HepG2 (cell line): Measurements from ENCODE around the gene IST1. TPM values are rescaled to one million over a fixed set of nuclear protein-coding genes. Genes with fewer than 3 reads are reported as not detected.

Experiments
- ARID5B ChIP-seq: IDR thresholded peaks from 2 replicates; pipeline ENCODE4 v1.4.0; 2020; ENCODE audit warnings: mild to moderate bottlenecking, missing genetic modification reagents
- ATF6 ChIP-seq: sonication (generic); formaldehyde crosslinking; conservative IDR thresholded peaks from 2 replicates; pipeline ENCODE4 v1.4.0; 2020; ENCODE audit warnings: missing genetic modification reagents
- FOSL1 ChIP-seq: sonication (generic); formaldehyde crosslinking; IDR thresholded peaks from 2 replicates; pipeline ENCODE4 v1.9.0; 2021; ENCODE audit warnings: missing genetic modification reagents, borderline replicate concordance
- FOXP1 ChIP-seq, 2 experiments: fragments of 450-650 bp in 1 of 2; IDR thresholded peaks; 2 replicates each; pipeline ENCODE4 v1.6.1; 2017 to 2018; ENCODE audit warnings: antibody characterized with exemption in 1 of 2
- GABPA ChIP-seq, 2 experiments: IDR thresholded peaks; 2 replicates each; pipeline ENCODE4 v1.6.1; 2011 to 2016; ENCODE audit warnings: low read depth in 2 of 2, low read length in 1 of 2, missing biosample characterization in 1 of 2, missing genetic modification characterization in 1 of 2
- HOXA3 ChIP-seq: sonication (generic); formaldehyde crosslinking; IDR thresholded peaks from 2 replicates; pipeline ENCODE4 v1.5.0; 2020; ENCODE audit warnings: missing genetic modification reagents
- KLF11 ChIP-seq: IDR thresholded peaks from 2 replicates; pipeline ENCODE4 v1.6.1; 2016; ENCODE audit warnings: missing compliant biosample characterization
- LRRFIP1 ChIP-seq: sonication (generic); formaldehyde crosslinking; conservative IDR thresholded peaks from 2 replicates; pipeline ENCODE4 v1.4.0; 2020; ENCODE audit warnings: missing genetic modification reagents
- NFIB ChIP-seq: sonication (generic); formaldehyde crosslinking; IDR thresholded peaks from 2 replicates; pipeline ENCODE4 v1.9.0; 2021; ENCODE audit warnings: missing genetic modification reagents, mild to moderate bottlenecking, borderline replicate concordance
- PHF8 ChIP-seq: sonication (generic); formaldehyde crosslinking; IDR thresholded peaks from 2 replicates; pipeline ENCODE4 v1.5.0; 2020; ENCODE audit warnings: missing genetic modification reagents
- SIN3B ChIP-seq: fragments of 150-350 bp; IDR thresholded peaks from 2 replicates; pipeline ENCODE4 v1.6.1; 2014; ENCODE audit warnings: low read length
- USF2 ChIP-seq, 2 experiments: sonication (generic) in 1 of 2; formaldehyde crosslinking in 1 of 2; IDR thresholded peaks; 2 replicates each; pipeline versions ENCODE4 v1.5.1 to v1.6.1; 2011 to 2020; ENCODE audit warnings: borderline replicate concordance in 1 of 2, low read depth in 1 of 2, low read length in 1 of 2, mild to moderate bottlenecking in 1 of 2, missing genetic modification reagents in 1 of 2, moderate library complexity in 1 of 2
- ZFP36 ChIP-seq: fragments of 150-350 bp; IDR thresholded peaks from 2 replicates; pipeline ENCODE4 v1.6.1; 2018; ENCODE audit warnings: borderline replicate concordance, low read length, low read depth; ENCODE audit not compliant: partially characterized antibody
- ZNF234 ChIP-seq: sonication (generic); formaldehyde crosslinking; conservative IDR thresholded peaks from 2 replicates; pipeline ENCODE4 v1.5.1; 2020; ENCODE audit warnings: mild to moderate bottlenecking, missing genetic modification reagents
- ZNF24 ChIP-seq: fragments of 450-650 bp; IDR thresholded peaks from 2 replicates; pipeline ENCODE4 v1.6.1; 2017; ENCODE audit warnings: antibody characterized with exemption, mild to moderate bottlenecking
- ZNF33A ChIP-seq: sonication (generic); formaldehyde crosslinking; IDR thresholded peaks from 2 replicates; pipeline ENCODE4 v1.5.1; 2020; ENCODE audit warnings: missing genetic modification reagents, mild to moderate bottlenecking, moderate library complexity, borderline replicate concordance
- ZNF576 ChIP-seq: sonication (generic); formaldehyde crosslinking; IDR thresholded peaks from 2 replicates; pipeline ENCODE4 v1.4.0; 2020; ENCODE audit warnings: mild to moderate bottlenecking, missing genetic modification reagents
- polyA plus RNA-seq, 8 experiments: library from polyadenylated mRNA; depleted of rRNA in 3 of 8; stranded (reverse) in 7 of 8; unstranded in 1 of 8; fragments of >200 nt; fragmentation: Illumina TruSeq in 4 of 8; extraction: Trizol in 4 of 8; gene quantifications; 2 replicates each; pipeline versions ENCODE4 v1.2.1 to v1.2.3, GENCODE V29; 2011 to 2016; ENCODE audit warnings: low read depth in 4 of 8, missing spikeins in 1 of 8, mixed read lengths in 1 of 8; ENCODE audit not compliant: insufficient read depth in 1 of 8
- total RNA-seq, 5 experiments: library from RNA; depleted of rRNA; stranded (reverse); fragments of >200 nt; fragmentation: Illumina TruSeq; extraction: Trizol; gene quantifications; 2 replicates each; pipeline ENCODE4 v1.2.3, GENCODE V29; 2016; ENCODE audit warnings: low read depth in 1 of 5

The IST1 gene
- total and polyA plus RNA-seq, 2 of the 13 experiments (the other 11 are each of a cell fraction or from before 2014, with no cell fraction given): 346 to 415 TPM

- TF ChIP-seq LRRFIP1 (CRISPR knock-in tag) (no peak), ATF6 (no peak), GABPA (IDR thresholded peaks at IDR 0.05; ENCODE audit: low read depth, low read length) (no peak), GABPA (CRISPR knock-in tag; IDR thresholded peaks at IDR 0.05; ENCODE audit: low read depth) (no peak), FOSL1 (CRISPR knock-in tag) (no peak), ZNF234 (CRISPR knock-in tag) (no peak), HOXA3 (CRISPR knock-in tag) (peak; percentile 93), KLF11 (CRISPR knock-in tag) (no peak), NFIB (CRISPR knock-in tag) (no peak), ZNF33A (CRISPR knock-in tag) (no peak), USF2 (IDR thresholded peaks at IDR 0.05; ENCODE audit: low read depth, low read length) (no peak), USF2 (CRISPR knock-in tag; IDR thresholded peaks at IDR 0.05; ENCODE audit: borderline replicate concordance) (no peak), PHF8 (CRISPR knock-in tag) (peak; percentile 67; the same call in 1 of the 2 replicates), ARID5B (peak; percentile 7; the same call in 1 of the 2 replicates), ZFP36 (no peak), FOXP1 (IDR thresholded peaks at IDR 0.05) (no peak), FOXP1 (CRISPR knock-in tag; IDR thresholded peaks at IDR 0.05) (no peak), ZNF24 (no peak), ZNF576 (CRISPR knock-in tag) (no peak), SIN3B (no peak)
Measured at GRCh38 chr16:71883849-71884638, 11.3 kb upstream of the IST1 start, which contains the start of gene ZNF821 (continued).
